Stimulated activated CD8-positive, alpha-beta memory T cell treated with anti-CD3 and anti-CD28 coated beads, Interleukin-4, amount 100 ng/mL, for 1 hour (primary cell): ENCODE results near the gene ALG3.

Experiments used
- DNase-seq, 2 donors: peaks; one replicate each; pipeline ENCODE4 v3.0.0-alpha.2; 2020; ENCODE audit warnings: low read depth in 2 of 2, low spot score in 1 of 2

The ALG3 gene

DNA sequence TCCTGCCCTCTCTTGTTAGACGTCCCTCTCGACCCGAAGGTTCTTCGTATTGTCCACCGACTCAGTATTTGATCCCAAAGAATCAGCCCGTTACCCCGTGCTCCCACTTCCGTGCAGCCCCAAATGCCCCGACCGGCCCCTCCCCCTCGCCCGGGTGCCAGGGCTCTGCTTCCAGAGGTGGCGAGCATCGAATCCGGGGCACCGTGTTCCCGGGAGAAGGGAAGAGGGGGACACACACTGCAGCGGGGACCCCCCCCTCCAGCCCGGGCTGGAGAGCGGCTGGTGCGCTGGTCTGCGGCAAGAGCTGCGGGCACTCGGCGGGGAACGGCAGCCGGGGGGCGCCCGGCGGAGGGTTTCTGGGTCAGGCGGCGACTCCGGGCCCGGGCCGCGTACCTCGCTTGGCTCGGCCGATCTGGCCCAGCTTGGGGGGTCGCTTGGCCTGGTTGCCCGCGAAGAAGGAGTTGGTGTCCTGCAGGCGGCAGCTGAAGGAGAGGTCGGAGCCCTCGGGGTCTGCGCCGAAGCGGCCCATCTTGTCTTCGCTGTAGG lies 12.0 kb upstream of the ALG3 start:
- no peak for DNase-seq

DNA sequence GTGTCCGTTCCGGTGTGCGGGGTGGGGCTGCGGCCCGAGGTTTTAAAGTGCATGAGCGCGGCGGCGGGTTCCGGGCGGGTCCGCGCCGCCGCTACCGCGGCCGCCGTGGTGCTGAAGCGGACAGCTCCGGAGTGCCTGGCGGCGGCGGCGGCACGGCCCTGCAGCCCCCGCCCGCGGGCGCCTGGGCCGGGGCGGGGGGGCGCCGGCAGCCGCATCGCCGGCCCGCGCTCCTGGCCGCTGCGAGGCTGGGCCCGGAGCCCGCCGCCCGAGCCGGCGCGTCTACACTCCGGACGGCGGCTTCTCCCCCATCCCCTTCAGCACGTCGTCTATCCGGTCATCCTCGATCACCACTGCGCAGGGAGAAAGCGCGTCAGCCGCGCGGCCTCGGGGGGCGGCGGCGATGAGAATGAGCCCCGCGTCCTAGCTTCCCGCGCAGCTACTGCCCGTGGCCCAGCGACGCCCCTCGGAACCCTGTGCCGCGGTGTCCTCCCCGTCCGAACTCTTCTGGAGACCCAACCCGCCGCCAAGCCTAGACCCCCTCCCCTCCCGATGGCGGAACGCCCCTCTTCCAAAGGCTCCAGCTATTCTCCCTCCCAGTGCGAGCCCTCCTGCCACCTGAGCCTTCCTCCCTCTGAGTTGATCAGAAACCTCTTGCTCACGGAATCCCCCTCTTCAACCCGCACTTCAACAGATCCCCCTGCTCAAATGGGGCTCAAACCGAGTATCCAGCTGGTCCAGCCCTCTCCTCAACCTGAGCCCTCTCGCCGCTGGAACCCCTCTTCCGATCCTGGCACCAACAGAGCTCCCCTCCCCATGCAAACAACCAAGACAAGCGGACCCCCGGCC lies 11.3 kb upstream of the ALG3 start:
- DNase-seq = no peak

DNA sequence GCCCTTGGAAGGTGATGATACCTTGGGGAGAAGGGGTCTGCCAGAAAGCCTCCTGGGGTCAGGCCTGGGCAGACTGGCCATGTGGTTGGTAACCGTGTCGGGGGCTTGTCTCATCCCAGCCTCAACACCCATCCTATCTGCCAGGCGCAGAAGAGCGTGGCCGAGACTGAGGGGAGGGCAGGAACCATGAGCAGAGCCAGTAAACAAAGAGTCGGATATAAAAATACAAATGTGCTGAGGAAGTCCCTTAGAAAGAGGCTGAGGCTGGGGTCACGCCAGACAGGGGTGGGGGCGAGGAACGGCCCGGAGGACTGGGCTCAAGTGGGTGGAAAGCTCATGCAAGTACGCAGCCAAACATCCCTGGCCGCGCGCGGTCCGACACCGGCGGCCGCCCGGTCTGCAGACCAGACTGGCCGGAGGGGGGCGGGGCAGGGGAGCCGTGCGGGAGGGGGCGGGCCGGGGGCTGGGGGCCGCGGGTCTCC lies 10.7 kb upstream of the ALG3 start:
- no peak for DNase-seq

DNA sequence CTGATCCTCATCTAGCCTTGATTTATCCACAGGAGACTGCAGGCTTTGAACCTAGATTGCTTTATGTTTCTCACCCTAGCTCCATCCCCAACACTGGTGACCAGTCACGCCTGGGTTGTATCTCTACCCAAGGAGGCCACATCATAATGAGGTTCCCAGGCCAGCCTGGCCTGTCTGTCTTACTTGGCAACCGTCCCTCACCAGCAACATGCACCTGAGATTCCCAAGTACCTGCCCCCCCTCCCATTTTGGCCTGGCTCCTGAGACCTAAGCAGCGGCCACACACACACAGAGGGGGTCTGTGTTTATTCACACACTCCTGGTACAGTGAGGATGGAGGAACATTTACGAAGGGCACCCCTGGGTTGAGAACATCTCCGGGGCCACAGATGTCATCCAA lies 10.2 kb upstream of the ALG3 start:
- DNase-seq = no peak

DNA sequence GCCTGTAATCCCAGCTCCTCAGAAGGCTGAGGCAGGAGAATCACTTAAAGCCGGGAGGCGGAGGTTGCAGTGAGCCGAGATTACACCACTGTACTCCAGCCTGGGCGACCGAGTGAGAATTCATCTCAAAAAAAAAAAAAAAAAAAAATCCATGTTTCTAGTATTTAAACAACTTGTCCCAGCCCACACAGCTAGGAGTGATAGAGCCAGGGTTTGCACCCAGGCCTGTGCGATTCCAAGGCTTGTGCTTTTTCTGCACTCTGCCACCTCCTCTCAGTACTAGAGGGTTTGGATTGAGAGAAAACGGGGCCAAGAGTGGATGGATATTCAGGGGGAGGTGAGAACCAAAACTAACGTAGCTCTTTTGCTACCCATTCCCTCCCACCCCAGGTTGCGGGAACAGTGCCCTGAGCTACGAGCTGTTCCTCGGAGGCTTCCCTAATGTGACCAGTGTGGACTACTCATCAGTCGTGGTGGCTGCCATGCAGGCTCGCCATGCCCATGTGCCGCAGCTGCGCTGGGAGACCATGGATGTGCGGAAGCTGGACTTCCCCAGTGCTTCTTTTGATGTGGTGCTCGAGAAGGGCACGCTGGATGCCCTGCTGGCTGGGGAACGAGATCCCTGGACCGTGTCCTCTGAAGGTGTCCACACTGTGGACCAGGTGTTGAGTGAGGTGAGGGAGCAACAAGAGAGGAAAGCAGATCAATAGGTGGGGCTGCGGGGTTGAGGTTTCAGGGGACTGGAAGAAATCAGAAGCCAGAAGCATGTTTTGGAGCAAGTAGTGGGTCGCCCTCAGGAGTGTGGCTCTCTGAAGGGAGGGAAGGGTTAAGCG lies 8.5 kb upstream of the ALG3 start:
- no peak for DNase-seq

DNA sequence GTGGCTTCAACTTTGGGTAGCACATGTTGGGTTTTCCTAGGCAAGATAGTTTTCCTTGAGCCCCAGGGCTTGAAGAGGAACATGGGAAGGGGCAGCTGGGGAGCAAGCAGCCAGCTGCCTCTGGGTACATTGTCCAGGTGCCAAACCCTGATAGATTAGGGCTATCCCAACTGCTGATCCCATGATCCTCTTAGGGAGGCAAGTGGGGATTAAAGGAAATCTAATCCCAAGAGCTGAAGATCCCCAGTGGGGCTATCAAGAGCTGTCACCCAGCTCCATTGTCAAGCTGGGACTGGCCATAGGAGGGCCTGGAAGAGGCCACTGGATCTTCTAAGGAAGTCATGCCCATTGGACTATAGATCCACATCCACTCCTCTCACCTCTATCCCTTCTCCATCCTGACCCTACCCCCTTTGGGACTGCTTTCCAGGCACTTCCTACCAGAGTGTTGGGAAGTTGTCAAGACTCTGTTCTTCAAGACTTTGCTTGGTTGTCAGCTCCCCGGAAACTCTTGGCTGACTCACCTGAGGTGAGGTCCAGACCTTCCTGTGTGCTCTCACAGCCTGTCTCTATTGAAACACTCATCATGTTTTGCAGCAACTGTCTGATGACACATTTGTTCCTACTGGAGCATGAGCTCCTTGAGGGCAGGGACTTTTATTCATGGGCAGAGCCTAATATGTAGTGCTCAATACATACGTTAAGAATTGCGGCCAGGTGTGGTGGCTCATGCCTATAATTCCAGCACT lies 6.7 kb upstream of the ALG3 start:
- no peak for DNase-seq

DNA sequence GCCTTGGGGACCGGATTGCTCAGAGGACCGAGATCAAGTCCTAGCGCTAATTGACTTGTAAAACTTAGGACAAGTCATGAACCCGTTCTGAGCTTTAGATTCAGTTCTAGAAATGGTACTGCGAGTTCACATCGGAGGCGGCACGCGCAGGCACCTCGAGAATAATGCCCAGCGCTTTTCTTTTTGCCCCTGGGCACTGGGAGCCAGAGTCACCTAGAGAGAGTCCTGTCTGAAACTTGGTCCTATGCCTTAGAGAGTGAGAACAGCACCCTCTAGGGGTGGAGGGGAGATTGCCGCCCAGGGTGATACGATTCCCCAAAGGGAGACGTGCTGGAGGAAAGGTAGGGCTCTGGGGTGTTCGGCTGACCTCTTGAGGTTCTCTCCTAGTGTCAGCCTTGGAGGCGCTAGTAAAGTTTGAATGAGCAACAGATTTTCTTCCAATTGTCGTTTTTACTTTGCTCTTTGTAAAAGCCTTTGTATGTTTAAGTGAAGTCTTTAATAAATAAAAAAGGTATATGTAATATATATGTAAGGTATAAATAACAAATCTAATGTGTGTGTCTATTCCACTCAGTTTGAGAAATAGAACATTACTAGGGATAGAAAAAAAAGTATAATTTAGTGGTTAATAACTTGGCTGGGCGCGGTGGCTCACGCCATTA lies 1.5 kb upstream of the ALG3 start:
- DNase-seq = peak; percentile 76 to 81

DNA sequence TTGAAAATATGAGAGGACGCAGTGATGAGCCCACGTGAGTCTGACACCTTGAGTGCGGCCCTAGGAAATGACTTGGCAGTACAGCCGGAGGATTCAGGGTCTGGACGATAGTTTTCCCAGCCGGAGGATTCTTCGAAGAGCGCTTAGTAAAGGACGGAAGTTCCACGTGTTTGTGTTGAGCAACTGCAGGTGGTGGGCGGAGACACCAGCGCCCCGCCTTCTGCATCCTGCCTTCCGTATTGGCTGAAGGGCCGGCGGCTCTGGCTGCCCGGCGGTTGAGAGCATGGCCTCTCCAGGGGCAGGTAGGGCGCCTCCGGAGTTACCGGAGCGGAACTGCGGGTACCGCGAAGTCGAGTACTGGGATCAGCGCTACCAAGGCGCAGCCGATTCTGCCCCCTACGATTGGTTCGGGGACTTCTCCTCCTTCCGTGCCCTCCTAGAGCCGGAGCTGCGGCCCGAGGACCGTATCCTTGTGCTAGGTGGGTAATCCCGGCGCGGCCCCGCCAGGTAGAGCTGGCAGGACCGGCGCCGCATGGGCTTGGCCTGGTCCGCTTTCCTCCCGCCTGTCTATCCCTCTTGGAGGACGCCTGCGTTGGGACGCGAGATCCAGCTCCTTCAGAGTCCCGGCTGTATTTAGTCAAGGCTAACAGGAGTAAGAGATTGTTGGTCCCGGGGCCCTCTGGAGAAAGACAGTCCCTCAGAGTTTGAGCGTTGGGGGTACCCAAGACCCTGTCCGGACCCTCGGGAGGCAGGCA lies 827 bp upstream of the ALG3 start, which contains the start of gene EEF1AKMT4:
Gene EEF1AKMT4, plus strand, starts transcription at position 261 of the 755 bp plus-strand sequence. Its CDS starts 23 bp downstream, at position 284.
- peak; percentile 81 to 89 for DNase-seq

DNA sequence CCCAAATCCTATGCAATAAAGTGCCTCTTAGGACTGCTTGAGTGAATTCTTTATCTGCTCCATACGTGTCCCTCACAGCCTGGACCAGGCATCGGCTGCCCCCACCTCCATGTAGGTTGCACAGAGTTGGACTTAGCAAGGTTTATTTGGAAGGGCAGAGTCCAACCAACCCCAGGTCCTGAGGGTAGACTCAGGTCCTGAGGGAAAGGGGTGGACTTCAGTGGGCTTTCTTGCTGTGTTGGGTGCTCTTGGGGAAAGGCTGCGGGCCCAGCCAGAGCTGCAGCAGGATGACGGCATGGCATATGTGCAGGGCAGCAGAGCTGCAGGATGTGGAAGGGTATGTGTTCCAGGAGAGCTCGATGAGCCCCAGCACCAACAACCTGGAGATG lies 6.5 kb downstream of the ALG3 start:
- DNase-seq = no peak

DNA sequence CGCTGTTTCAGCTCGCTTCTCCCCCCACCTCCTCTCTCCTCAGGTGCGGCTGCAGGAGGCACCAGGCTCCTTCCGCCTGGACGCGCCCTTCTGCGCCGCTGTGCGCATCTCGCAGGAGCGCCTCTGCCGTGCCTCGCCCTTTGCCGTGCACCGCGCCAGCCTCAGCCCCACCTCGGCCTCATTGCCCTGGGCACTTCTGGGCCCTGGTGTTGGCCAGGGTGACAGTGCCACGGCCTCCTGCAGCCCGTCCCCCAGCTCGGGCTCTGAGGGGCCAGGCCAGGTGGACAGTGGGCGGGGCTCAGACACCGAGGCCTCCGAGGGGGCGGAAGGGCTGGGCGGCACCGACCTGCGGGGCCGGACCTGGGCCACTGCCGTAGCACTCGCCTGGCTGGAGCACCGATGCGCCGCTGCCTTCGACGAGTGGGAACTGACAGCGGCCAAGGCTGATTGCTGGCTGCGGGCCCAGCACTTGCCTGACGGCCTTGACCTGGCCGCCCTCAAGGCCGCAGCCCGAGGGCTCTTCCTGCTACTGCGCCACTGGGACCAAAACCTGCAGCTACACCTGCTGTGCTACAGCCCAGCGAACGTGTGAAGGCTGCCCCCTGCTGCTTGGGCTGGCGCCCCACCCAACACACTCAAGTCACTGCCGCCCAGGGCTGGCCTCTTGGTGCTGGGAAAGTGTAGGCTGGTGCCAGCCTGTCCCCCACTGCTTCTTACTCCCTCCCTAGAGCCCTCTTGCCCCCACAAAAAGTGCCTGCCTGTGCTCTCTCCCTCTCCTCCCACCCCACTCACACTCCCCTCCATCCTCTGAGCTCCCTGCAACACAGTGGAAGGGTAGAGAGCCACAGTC lies 7.1 kb downstream of the ALG3 start:
- DNase-seq = no peak

DNA sequence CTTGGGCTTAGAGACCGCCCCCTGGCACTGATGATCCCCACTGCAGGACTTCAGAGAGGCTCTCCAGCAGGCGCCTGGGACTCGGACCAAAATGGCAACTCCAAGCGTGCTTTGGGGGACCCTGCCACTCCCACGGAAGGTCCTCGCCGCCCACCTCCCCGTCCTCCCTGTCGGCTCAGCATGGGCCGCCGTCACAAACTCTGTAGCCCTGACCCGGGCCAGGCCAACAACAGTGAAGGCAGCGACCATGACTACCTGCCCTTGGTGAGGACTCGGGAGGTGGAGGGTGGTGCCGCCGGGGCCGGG lies 7.7 kb downstream of the ALG3 start:
- DNase-seq = no peak

DNA sequence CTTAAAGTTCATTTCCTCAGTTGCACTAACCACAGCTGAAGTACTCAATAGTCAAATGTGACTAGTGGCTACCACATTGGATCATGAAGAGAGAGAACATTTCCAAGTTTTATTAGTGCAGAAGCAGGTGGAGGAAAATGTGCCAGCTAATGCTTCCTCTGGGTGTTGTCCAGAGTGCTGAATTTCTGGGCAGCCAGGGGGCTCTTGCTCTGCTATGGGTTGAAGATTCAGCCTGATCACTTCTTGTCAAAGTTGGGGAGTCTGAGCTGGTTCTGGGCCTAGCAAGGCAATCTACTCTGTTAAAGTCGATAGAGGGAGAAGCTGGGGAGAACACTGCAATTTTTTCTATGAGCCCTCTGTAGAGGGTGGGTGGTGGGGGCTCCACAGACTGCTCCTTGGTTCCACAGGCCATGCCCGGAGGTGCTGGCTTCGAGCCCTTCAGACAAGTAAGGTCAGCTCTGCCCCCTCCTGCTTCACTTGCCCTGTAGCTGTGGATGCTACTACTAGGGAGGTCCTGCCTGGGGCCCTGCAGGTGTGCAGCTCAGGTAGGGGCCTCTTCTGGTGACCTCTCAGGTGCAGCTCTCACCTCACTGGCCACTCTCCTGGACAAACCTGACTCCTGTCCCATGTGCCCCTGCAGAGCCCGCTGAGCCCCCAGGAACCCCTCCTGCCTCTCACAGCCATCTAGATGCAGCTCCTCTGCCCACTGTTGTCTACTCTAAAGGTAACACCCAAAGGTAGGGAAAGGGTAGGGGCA lies 8.2 kb downstream of the ALG3 start:
- DNase-seq = no peak

DNA sequence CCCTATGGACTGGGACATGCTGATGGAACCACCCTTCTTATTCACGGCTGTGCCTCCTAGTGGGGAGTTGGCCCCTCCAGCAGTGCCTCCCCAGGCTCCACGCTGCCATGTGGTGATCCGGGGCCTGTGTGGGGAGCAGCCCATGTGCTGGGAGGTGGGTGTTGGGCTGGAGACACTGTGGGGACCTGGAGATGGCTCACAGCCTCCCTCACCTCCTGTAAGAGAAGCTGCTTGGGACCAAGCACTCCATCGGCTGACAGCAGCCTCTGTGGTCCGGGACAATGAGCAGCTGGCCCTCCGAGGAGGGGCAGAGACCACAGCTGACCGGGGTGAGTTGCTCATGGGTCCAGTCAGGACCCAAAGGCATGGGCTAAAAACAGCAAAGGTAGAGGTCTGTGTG lies 9.1 kb downstream of the ALG3 start:
- no peak for DNase-seq

DNA sequence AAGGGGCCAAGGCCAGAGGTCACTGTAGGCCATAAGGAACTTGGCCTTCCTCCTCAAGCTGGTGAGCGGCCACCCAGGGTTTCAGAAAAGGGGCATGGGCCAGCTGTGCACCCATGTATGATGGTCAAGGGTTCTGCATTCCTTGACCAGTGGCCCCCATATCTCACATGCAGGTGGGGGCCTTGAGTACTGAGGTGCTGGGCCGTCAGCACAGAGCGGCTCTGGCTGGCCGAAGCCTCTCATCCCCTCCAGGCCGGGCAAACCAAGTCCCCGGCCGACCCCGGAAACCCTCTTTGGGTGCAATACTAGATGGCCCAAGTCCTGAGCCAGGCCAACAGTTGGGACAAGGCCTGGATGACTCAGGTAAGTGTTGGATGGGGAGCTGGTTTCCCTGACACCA lies 9.5 kb downstream of the ALG3 start:
- no peak for DNase-seq

DNA sequence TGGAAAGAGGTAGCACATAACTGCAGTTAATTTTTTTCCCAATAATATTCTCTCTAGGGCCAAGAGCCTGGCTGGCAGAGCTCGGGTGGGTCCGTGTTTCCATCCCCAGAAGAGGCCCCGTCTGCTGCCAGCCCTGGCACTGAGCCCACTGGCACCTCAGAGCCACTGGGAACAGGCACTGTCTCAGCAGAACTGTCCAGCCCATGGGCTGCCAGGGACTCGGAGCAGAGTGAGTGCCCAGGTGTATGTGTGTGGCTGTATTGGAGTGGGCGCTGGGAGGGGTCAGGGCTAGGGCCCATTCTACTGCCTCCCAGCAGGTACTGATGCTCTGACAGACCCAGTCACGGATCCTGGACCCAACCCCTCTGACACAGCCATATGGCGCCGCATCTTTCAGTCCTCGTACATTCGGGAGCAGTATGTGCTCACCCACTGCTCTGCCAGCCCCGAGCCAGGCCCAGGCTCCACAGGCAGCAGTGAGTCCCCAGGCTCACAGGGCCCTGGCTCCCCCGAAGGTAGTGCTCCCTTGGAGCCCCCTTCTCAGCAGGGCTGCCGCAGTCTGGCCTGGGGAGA lies 10.4 kb downstream of the ALG3 start:
- no peak for DNase-seq

DNA sequence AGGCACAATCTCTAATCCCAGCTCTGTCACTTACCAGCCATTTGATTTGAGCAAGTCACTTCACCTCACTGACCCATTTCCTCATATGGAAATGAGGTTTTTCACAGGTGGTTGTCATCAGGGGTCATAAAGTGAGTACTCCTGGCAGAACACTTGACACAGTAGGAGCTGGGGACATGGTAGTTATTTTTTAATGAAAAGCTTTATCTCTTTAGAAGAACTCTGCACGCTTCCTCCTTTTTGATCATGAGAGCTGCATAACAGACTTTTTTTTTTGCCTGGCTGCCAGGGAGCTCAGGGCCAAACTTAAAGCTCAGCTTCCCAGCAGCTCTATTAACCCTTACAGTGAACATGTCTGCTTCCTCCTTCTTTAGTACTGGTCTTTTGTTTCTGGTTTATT lies 11.0 kb downstream of the ALG3 start:
- no peak for DNase-seq

DNA sequence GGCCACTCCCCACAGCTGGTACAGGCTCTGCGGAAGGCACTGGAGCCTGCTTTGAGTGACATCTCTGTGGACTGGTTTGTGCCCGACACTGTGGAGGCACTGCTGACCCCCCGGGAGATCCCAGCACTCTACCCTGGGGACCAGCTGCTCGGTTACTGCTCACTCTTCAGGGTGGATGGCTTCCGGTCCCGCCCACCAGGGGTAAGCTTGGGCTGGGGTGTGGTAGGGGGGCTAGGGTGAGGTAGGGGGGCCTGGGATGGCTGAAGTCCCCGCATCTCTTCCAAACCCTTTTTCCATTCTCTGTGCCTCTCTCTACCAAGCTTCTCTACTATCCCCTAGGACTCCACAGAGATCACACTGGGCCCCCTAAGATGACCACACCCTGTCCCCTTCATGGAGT lies 11.6 kb downstream of the ALG3 start:
- DNase-seq = no peak

DNA sequence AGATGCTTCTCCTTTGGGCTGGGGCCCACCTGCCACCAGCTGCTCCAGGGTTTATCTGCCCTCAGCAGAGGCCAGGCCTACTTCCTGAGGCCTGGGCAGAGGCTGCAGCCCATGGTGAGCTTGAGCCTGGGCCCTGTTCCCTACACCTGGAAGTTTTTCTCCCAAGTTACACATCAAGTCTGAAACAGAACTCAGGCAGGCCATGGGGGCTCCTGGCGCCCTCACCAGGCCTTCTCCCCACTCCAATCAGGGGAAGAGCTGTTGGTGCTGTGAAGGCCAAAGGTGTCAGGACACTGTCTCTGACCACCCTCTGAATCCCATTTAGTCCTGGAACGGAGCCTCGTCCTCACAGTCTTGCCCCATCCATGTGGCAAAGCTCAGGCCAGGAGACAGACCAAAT lies 12.1 kb downstream of the ALG3 start:
- DNase-seq = no peak
